ENCODE data around the gene AKAP6. TPM values are rescaled to one million over a fixed set of nuclear protein-coding genes. Genes with fewer than 3 reads are reported as not detected.
"Not testable (repeated sequence)": the region's sequence is repeated elsewhere in the genome, so short reads cannot be mapped to it uniquely, and the experiment has no call there.

Gene AKAP6
- total and polyA plus RNA-seq, 10 of the 15 experiments (the other 5 are each of a cell fraction or from before 2014, with no cell fraction given), result 0.35 to 5.9 (median 2.2) TPM

DNA sequence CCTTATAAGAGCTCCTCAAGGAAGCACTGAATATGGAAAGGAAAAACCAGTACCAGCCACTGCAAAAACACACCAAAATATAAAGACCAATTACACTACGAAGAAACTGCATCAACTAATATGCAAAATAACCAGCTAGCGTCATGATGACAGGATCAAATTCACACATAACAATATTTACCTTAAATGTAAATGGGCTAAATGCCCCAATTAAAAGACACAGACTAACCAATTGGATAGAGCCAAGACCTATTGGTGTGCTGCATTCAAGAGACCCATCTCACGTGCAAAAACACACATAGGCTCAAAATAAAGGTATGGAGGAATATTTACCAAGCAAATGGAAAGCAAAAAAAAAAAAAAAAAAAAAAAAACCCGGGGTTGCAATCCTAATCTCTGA is 133.5 kb downstream of the AKAP6 start:
- in situ Hi-C loops (cut with MboI), result loop anchor here (25.0 kb wide), 1 partner anchor 950 kb away; no protein-coding TSS in a partner anchor
- H4K20me1 ChIP-seq (ENCODE audit: control insufficient read depth, insufficient read depth); H3K27ac ChIP-seq (ENCODE audit: control insufficient read depth, insufficient read depth); H3K79me2 ChIP-seq (ENCODE audit: control insufficient read depth, insufficient read depth, low read length); BruUV-seq (replicated peaks); H3K4me1 ChIP-seq (ENCODE audit: control insufficient read depth, insufficient read depth, low read length); H2AFZ ChIP-seq (ENCODE audit: control insufficient read depth, low read depth, low read length); ATAC-seq; H3K4me2 ChIP-seq (ENCODE audit: control insufficient read depth, insufficient read depth); H3K27me3 ChIP-seq (replicated peaks in 1 of 2; ENCODE audit: control insufficient read depth in 2 of 2, insufficient read depth in 2 of 2, low read length in 1 of 2); H3K9ac ChIP-seq (ENCODE audit: control insufficient read depth, insufficient read depth, low read length); H3K36me3 ChIP-seq (ENCODE audit: control insufficient read depth in 2 of 2, insufficient read depth in 2 of 2, low read length in 1 of 2); H3K9me3 ChIP-seq (replicated peaks; ENCODE audit: control insufficient read depth, insufficient read depth, low read length); H3K4me3 ChIP-seq; POLR2A ChIA-PET; RAD21 ChIA-PET (ENCODE audit: unreplicated experiment); DNase-seq (ENCODE audit: low read depth, low spot score); FAIRE-seq: not testable (repeated sequence)
- ChIA-PET CTCF (interaction anchor here (1.0 to 1.1 kb wide), 2 partner anchors 8 to 9 kb away, joined by 3 read pairs; no protein-coding TSS in a partner anchor), SMC1A (ENCODE audit: uncharacterized antibody, unreplicated experiment) (interaction anchor here (0.8 to 2.0 kb wide), 2 partner anchors 61 to 946 kb away, joined by 3 to 4 read pairs; no protein-coding TSS in a partner anchor)
- WGBS (ENCODE audit: insufficient coverage, insufficient replicate concordance, low lambda C conversion rate, missing lambda C conversion rate), result 51% methylated on average over 3 of the region's 4 CpGs
- intact Hi-C loops (cut with micrococcal nuclease; ENCODE audit: unreplicated experiment), result loop anchor here (10.0 kb wide), 1 partner anchor 948 kb away; no protein-coding TSS in a partner anchor

GRCh38 chr14:32468955-32469354 is 139.9 kb downstream of the AKAP6 start:
- no peaks in the 10 kb centered on the region for H3K36me3 ChIP-seq (ENCODE audit: control insufficient read depth in 2 of 2, insufficient read depth in 2 of 2, low read length in 1 of 2)
- FAIRE-seq, result no peak
- no peaks in the 10 kb centered on the region for H3K79me2 ChIP-seq (ENCODE audit: control insufficient read depth, insufficient read depth, low read length)
- CTCF ChIA-PET, result interaction anchor here (0.6 to 3.0 kb wide), 8 partner anchors 8 to 959 kb away, joined by 3 to 23 read pairs (median 6); no protein-coding TSS in a partner anchor
- no peaks in the 10 kb centered on the region for H4K20me1 ChIP-seq (ENCODE audit: control insufficient read depth, insufficient read depth)
- no TSS peak for BruUV-seq (replicated peaks)
- 3% methylated on average over 2 of the region's 2 CpGs for whole genome bisulfite sequencing (ENCODE audit: insufficient coverage, insufficient replicate concordance, low lambda C conversion rate, missing lambda C conversion rate)
- no peak for DNase-seq (ENCODE audit: low read depth, low spot score)
- H3K27ac ChIP-seq (ENCODE audit: control insufficient read depth, insufficient read depth), result no peak overlapping the region
- ATAC-seq, result no peak
- in situ Hi-C loops (cut with MboI), result loop anchor here (5.0 to 25.0 kb wide), 2 partner anchors 212 to 957 kb away; no protein-coding TSS in a partner anchor
- no peak overlapping the region for H2AFZ ChIP-seq (ENCODE audit: control insufficient read depth, low read depth, low read length)
- intact Hi-C loops (cut with micrococcal nuclease; ENCODE audit: unreplicated experiment), result loop anchor here (2.0 to 10.0 kb wide), 3 partner anchors 214 to 954 kb away; no protein-coding TSS in a partner anchor
- POLR2A ChIA-PET, result no interaction called here
- H3K9ac ChIP-seq (ENCODE audit: control insufficient read depth, insufficient read depth, low read length), result no peak overlapping the region
- no peaks in the 10 kb centered on the region for H3K9me3 ChIP-seq (replicated peaks; ENCODE audit: control insufficient read depth, insufficient read depth, low read length)
- H3K4me2 ChIP-seq (ENCODE audit: control insufficient read depth, insufficient read depth), result no peak overlapping the region
- RAD21 ChIA-PET (ENCODE audit: unreplicated experiment), result interaction anchor here (0.7 to 1.4 kb wide), 5 partner anchors 33 to 592 kb away, joined by 3 to 16 read pairs (median 3); no protein-coding TSS in a partner anchor
- H3K27me3 ChIP-seq (replicated peaks in 1 of 2; ENCODE audit: control insufficient read depth in 2 of 2, insufficient read depth in 2 of 2, low read length in 1 of 2), result no peaks in the 10 kb centered on the region
- no peaks in the 10 kb centered on the region for H3K4me1 ChIP-seq (ENCODE audit: control insufficient read depth, insufficient read depth, low read length)
- SMC1A ChIA-PET (ENCODE audit: uncharacterized antibody, unreplicated experiment), result interaction anchor here (1.0 to 2.0 kb wide), 2 partner anchors 11 to 216 kb away, joined by 3 to 6 read pairs; no protein-coding TSS in a partner anchor
- no peak overlapping the region for H3K4me3 ChIP-seq
- TF ChIP-seq ZNF217 (IDR thresholded peaks at IDR 0.05), result no peak
- no peak for TF ChIP-seq CHD2 (IDR thresholded peaks at IDR 0.05; ENCODE audit: borderline replicate concordance, low read depth, low read length)
- TF ChIP-seq, protein P1, sequence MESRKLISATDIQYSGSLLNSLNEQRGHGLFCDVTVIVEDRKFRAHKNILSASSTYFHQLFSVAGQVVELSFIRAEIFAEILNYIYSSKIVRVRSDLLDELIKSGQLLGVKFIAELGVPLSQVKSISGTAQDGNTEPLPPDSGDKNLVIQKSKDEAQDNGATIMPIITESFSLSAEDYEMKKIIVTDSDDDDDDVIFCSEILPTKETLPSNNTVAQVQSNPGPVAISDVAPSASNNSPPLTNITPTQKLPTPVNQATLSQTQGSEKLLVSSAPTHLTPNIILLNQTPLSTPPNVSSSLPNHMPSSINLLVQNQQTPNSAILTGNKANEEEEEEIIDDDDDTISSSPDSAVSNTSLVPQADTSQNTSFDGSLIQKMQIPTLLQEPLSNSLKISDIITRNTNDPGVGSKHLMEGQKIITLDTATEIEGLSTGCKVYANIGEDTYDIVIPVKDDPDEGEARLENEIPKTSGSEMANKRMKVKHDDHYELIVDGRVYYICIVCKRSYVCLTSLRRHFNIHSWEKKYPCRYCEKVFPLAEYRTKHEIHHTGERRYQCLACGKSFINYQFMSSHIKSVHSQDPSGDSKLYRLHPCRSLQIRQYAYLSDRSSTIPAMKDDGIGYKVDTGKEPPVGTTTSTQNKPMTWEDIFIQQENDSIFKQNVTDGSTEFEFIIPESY (IDR thresholded peaks at IDR 0.05), result no peak
- TF ChIP-seq IKZF1 (conservative IDR thresholded peaks at IDR 0.05), result no peak
- no peak for TF ChIP-seq CEBPB (IDR thresholded peaks at IDR 0.05; ENCODE audit: borderline replicate concordance in 1 of 2, low read depth in 2 of 2, low read length in 2 of 2)
- TF ChIP-seq REST (IDR thresholded peaks at IDR 0.05; ENCODE audit: low read depth, low read length), result no peak
- TF ChIP-seq KAT2A (conservative IDR thresholded peaks at IDR 0.05; ENCODE audit: control insufficient read depth, low read depth, low read length), result no peak
- TF ChIP-seq RBBP5 (conservative IDR thresholded peaks at IDR 0.05), result no peak
- no peak for TF ChIP-seq ZNF622 (IDR thresholded peaks at IDR 0.05)
